T-helper 2 cell treated with Interferon-gamma antibody and Interleukin-4, amounts not matched to agents 5 μg/mL and 100 μg/mL, for 36 hours (primary cell): ENCODE results near the gene BRI3BP.
"Not testable (repeated sequence)": the region's sequence is repeated elsewhere in the genome, so short reads cannot be mapped to it uniquely, and the experiment has no call there.

Source experiments
- DNase-seq: peaks from one replicate; pipeline ENCODE4 v3.0.0; 2021; ENCODE audit warnings: low spot score
- H3K27ac Mint-ChIP-seq: one replicate; pipeline ENCODE4 v1.8.0; 2021; ENCODE audit warnings: mild to moderate bottlenecking, mixed read lengths
- H3K27me3 Mint-ChIP-seq: one replicate; pipeline ENCODE4 v1.8.0; 2021; ENCODE audit warnings: low read depth, mixed read lengths
- H3K36me3 Mint-ChIP-seq: one replicate; pipeline ENCODE4 v1.8.0; 2021; ENCODE audit warnings: low read depth, mixed read lengths
- H3K4me1 Mint-ChIP-seq: one replicate; pipeline ENCODE4 v1.8.0; 2021; ENCODE audit warnings: low read depth, mixed read lengths
- H3K4me3 Mint-ChIP-seq: one replicate; pipeline ENCODE4 v1.8.0; 2022; ENCODE audit warnings: mild to moderate bottlenecking, moderate library complexity, mixed read lengths
- H3K9me3 Mint-ChIP-seq: one replicate; pipeline ENCODE4 v1.8.0; 2021; ENCODE audit warnings: mixed read lengths

BRI3BP gene

GRCh38 chr12:124964251-124964650, 29.2 kb upstream of the BRI3BP start:
- Mint-ChIP-seq H3K36me3 (peaks cover 42% of the 10 kb centered on the region), H3K27ac (no peak overlapping the region)
- DNase-seq = no peak

GRCh38 chr12:124964836-124965462, 28.5 kb upstream of the BRI3BP start:
- H3K4me3 Mint-ChIP-seq = no peak overlapping the region
- no peaks in the 10 kb centered on the region for H3K4me1 Mint-ChIP-seq
- no peaks in the 10 kb centered on the region for H3K27me3 Mint-ChIP-seq
- H3K9me3 Mint-ChIP-seq = no peaks in the 10 kb centered on the region
- H3K27ac Mint-ChIP-seq = no peak overlapping the region
- peaks cover 38% of the 10 kb centered on the region for H3K36me3 Mint-ChIP-seq
- DNase-seq = no peak

More at GRCh38 chr12:124964251-124964650, 29.2 kb upstream of the BRI3BP start:
- no peaks in the 10 kb centered on the region for H3K4me1 Mint-ChIP-seq
- H3K9me3 Mint-ChIP-seq = no peaks in the 10 kb centered on the region
- no peaks in the 10 kb centered on the region for H3K27me3 Mint-ChIP-seq
- H3K4me3 Mint-ChIP-seq = no peak overlapping the region

GRCh38 chr12:124967016-124967739, 26.3 kb upstream of the BRI3BP start:
- Mint-ChIP-seq H3K36me3 (peaks cover 36% of the 10 kb centered on the region), H3K4me3 (no peak overlapping the region), H3K9me3 (no peaks in the 10 kb centered on the region), H3K27ac (no peak overlapping the region), H3K4me1 (no peaks in the 10 kb centered on the region), H3K27me3 (no peaks in the 10 kb centered on the region)
- no peak for DNase-seq

DNA sequence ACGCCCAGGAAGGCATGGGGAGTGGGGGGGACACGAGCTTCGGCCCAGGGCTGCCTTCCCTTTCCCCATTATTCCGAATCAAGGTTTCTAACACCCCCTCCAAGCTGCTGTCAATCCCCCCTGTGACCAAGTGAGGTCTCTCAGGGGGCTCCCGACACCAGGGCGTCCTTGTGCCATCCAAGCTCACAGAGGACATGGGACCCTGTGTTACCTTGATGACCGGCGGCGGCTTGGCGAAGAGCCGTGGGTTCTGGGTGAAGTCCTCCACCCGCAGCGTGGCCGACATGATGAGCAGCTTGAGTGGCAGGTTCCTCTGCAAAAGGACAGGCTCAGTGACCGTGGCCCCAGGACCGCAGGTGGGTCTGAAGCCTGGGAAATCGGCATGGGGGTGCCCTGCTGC, 24.8 kb upstream of the BRI3BP start:
- Mint-ChIP-seq H3K36me3 (peaks cover 32% of the 10 kb centered on the region), H3K27ac (no peak overlapping the region), H3K4me3 (no peak overlapping the region), H3K27me3 (no peaks in the 10 kb centered on the region), H3K9me3 (no peaks in the 10 kb centered on the region), H3K4me1 (no peaks in the 10 kb centered on the region)
- DNase-seq = no peak

- Mint-ChIP-seq H3K27me3 (no peaks in the 10 kb centered on the region), H3K9me3 (no peaks in the 10 kb centered on the region), H3K4me1 (no peaks in the 10 kb centered on the region), H3K27ac (no peak overlapping the region), H3K4me3 (no peak overlapping the region), H3K36me3 (peaks cover 37% of the 10 kb centered on the region)
- DNase-seq = no peak
Measured at GRCh38 chr12:124970647-124971402, 22.6 kb upstream of the BRI3BP start.

DNA sequence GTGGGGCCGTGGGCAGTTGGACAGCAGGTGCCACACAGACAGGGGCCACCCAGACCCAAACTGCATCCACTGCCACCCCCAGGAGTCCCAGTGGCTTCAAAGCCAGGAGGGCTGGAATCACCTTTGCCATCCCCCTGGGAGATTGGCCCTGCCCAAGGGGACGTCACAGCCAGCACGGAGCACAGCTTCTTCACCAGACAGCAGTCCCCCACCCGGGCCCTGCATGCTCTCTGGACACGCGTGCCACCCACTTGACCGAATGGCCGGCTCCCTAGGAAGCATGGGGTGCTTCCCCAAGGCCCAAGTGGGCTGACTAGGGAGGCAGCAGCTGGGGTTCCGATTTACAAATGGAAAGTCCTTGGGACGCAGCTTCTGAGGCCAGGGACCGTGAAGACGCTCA, 21.8 kb upstream of the BRI3BP start:
- Mint-ChIP-seq H3K4me1 (no peaks in the 10 kb centered on the region), H3K27ac (no peak overlapping the region), H3K4me3 (no peak overlapping the region), H3K9me3 (no peaks in the 10 kb centered on the region), H3K27me3 (no peaks in the 10 kb centered on the region), H3K36me3 (peaks cover 37% of the 10 kb centered on the region)
- no peak for DNase-seq

DNA sequence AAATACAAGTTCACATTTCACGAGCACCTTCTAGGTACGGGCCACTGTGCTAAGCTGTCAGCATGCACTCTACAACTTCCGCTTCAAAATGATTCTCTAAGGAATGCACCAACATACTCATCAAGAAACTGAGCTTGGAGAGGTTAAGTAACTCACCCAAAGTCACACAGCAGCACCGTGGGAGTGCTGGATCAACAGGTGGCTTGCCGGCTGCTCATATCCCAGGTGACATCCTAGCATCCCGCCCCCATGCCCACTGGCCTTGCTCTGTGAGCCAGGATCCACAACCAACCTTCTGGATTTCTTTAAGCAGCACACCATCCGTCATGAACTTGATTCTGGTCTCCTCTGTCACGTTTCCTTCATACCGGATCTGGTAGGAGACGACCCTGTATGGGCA, 21.2 kb upstream of the BRI3BP start:
- Mint-ChIP-seq H3K9me3 (no peaks in the 10 kb centered on the region), H3K27ac (no peak overlapping the region), H3K4me1 (no peaks in the 10 kb centered on the region), H3K36me3 (peaks cover 33% of the 10 kb centered on the region), H3K27me3 (no peaks in the 10 kb centered on the region), H3K4me3 (no peak overlapping the region)
- no peak for DNase-seq

GRCh38 chr12:124975276-124975675, 18.2 kb upstream of the BRI3BP start:
- Mint-ChIP-seq H3K4me1 (no peaks in the 10 kb centered on the region), H3K27ac (no peak overlapping the region), H3K4me3 (no peak overlapping the region), H3K36me3 (peaks cover 41% of the 10 kb centered on the region), H3K9me3 (no peaks in the 10 kb centered on the region), H3K27me3 (no peaks in the 10 kb centered on the region)
- no peak for DNase-seq

- DNase-seq = no peak
- no peaks in the 10 kb centered on the region for H3K9me3 Mint-ChIP-seq
- no peak overlapping the region for H3K27ac Mint-ChIP-seq
- H3K4me1 Mint-ChIP-seq = no peaks in the 10 kb centered on the region
- H3K36me3 Mint-ChIP-seq = peaks cover 44% of the 10 kb centered on the region
- no peak overlapping the region for H3K4me3 Mint-ChIP-seq
- H3K27me3 Mint-ChIP-seq = no peaks in the 10 kb centered on the region
Measured at GRCh38 chr12:124976999-124977398, 16.4 kb upstream of the BRI3BP start.

DNA sequence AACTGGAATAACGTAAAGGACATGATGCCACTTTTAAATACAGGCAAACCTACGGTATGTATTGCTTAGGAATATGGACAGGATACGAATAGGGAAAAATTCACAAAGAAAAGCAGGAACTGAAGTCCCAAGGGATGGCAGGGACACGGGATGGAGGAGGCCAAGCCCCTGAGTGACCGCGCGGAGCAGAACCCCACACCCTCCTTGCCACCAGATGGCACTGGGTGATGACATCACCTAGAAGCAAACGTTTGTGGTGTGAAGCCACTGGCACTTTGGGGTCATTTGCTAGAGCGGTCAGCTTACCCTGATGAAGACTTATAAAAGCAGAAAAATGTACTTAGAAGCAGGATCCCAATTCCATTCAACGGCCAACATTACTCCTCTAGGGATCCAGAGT, 13.9 kb upstream of the BRI3BP start:
- DNase-seq = no peak
- Mint-ChIP-seq H3K4me1 (no peaks in the 10 kb centered on the region), H3K36me3 (peaks cover 47% of the 10 kb centered on the region), H3K27ac (no peak overlapping the region), H3K9me3 (no peaks in the 10 kb centered on the region), H3K4me3 (no peak overlapping the region), H3K27me3 (no peaks in the 10 kb centered on the region)

DNA sequence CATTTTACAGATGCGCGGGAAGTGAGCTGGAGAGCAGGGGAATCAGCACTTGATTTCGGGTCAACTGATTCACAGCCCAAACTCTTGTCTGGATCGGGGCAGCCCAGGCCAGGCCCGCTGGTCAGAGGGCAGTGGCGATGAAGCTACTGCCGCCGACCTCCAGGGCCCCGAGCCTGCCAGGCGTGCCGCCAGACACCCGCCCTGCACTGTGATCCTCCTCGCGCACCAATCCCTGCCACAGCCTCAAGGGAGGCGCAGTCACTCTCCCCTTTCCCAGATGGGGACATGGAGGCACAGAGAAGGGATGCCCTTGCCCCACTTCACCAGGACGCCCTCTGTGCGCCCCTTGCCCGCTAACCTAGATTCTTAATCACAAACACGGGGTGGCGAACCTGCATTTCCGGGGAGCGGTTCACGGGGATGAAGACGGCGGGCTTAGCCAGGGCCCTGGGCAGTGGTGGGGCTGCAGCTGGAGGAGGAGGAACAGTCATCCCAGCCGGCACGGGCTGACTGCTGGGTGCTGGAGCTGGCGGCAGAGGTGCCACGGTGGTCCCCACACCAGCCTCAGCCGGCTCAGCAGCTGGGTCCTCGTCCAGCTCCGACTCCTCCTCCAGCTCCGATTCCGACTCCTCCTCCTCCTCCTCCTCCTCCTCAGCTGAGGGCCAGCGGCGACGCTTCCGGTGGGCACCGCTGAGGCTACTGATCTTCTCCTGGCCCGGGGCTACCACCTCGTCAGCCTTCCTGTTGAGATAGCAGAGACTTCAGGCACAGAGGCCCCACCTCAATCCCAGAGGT, 13.2 kb upstream of the BRI3BP start:
- Mint-ChIP-seq H3K9me3 (no peaks in the 10 kb centered on the region), H3K36me3 (peaks cover 45% of the 10 kb centered on the region), H3K27me3 (no peaks in the 10 kb centered on the region), H3K4me1 (no peaks in the 10 kb centered on the region), H3K27ac (peak overlapping the region; percentile 18), H3K4me3 (no peak overlapping the region)
- no peak for DNase-seq

DNA sequence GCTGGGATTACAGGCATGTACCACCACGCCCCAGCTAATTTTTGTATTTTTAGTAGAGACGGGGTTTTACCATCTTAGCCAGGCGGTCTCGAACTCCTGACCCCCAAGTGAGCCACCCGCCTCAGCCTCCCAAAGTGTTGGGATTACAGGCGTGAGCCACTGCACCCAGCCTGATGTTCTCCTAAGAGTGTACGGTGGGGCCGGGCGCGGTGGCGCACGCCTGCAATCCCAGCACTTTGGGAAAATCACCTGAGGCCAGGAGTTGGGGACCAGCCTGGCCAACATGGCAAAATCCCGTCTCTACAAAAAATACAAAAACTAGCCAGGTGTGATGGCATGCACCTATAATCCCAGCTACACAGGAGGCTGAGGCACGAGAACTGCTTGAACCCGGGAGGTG, 6.6 kb upstream of the BRI3BP start:
- not testable (repeated sequence) for H3K27ac Mint-ChIP-seq
- H3K36me3 Mint-ChIP-seq = peaks cover 26% of the 10 kb centered on the region

DNA sequence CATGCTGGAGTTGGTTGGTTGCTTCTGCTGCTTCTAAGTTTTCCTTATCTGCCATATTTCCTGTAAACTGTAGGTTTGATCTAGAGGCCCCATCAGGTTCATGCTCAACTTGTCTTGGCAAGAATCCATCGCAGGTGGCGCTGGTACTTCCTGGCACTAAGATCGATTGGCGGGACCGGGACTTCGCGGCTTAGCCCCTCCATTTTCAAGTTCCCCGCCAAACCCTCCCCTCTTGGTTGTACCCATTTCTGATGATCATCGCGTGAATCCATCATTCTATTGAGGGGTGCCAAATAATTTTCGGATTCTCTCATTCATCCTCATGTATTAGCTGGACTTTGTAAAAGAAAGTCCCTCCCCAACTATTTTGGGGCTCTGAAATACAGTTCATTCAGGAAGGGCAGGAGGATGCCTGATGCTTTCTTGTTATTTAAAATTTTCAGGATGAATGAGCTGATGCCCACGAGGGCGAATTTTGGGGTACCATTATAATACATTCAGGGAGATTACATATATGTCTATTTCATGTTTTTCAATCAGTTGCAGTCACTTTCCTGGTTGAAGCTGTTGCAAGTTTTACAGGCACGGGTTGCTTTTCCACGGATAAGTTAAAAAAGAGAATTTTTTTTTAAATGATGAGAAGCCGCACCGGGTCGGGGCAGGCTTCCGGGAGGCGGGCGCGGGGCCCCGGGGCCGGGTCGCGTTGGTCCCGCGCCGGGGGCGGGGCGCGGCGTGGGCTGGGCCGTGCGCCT, 395 bp upstream of the BRI3BP start:
- Mint-ChIP-seq H3K4me1 (peaks cover 26% of the 10 kb centered on the region), H3K9me3 (peaks cover 3% of the 10 kb centered on the region), H3K36me3 (peaks cover 5% of the 10 kb centered on the region), H3K27me3 (no peaks in the 10 kb centered on the region), H3K27ac (peak overlapping the region; percentile 97), H3K4me3 (peak overlapping the region; percentile 87)
- DNase-seq = peak; percentile 85

More for the DNA sequence above, 6.6 kb upstream of the BRI3BP start:
- not testable (repeated sequence) for H3K27me3 Mint-ChIP-seq, H3K4me3 Mint-ChIP-seq, H3K9me3 Mint-ChIP-seq, DNase-seq
- H3K4me1 Mint-ChIP-seq = peaks cover 12% of the 10 kb centered on the region
